HG02973 (cell line): ENCODE measurements around the gene CTRB2.

Experiments used
- ATAC-seq: cut with Tn5 transposase; IDR thresholded peaks from one replicate; pipeline ENCODE4 v1.9.1; 2021; ENCODE audit warnings: moderate library complexity; ENCODE audit not compliant: unreplicated experiment

The CTRB2 gene

DNA sequence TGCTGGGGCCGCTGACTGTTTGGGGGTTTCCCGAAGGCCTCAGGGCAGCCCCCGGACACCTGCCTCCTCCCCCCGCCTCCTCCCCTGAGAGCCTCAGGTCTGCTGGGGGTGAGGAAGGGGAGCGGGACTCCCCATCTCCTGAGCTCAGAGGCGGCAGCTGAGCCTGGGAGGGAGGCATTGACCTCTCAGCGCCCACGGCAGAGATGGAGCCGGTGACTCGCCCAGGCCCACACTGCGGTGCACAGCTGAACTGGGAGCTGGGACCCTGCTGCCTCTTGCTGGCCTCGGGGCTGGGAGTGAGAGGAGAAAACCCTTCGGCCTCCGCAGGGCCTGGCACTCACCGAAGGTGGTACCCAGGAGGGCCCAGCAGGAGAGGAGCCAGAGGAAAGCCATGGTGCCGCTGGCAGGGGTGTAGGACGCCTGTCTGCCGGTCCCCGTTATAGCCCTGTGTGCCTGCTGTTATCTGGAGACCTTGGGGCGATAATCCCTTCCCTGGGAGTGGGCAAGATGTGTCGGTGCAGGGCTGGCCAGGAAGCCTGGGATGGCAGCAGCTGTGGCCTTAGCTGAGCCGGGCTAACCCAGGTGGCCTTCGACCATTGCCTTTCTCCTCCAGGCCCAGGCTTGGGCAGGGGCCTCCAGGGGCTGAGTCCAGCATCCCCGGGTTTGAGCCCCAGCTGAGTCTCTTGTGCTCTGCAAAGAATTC lies at the start of gene CTRB2:
Gene CTRB2 (minus strand): TSS at position 413 of the 703 bp plus-strand sequence. CDS start 20 bp downstream, at position 393.
- no peak for ATAC-seq

GRCh38 chr16:75256059-75256571 lies 49.2 kb upstream of the CTRB2 start:
- no peak for ATAC-seq

DNA sequence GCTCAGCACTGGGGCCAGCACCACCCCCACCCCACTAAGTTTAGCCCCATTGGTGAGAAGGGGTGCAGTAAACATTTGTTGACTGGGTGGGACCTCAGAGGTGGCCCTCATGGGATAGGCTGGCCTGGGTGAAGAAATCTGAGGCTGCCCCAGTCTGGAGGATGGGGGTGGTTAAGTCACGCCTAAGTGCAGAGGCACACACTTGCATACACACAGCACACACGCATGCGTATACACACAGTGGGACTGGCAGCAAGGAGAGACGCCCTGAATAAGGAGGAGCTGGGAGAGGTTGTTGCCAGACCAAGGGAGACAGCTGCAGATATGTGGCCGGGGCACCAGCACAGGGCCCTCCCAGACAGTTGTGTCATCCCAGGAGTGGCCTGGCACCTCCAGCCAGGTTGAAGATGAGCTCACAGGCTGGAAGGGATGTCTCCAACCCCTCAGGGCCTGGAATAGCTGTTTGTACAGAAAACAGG lies 47.4 kb upstream of the CTRB2 start:
- no peak for ATAC-seq

DNA sequence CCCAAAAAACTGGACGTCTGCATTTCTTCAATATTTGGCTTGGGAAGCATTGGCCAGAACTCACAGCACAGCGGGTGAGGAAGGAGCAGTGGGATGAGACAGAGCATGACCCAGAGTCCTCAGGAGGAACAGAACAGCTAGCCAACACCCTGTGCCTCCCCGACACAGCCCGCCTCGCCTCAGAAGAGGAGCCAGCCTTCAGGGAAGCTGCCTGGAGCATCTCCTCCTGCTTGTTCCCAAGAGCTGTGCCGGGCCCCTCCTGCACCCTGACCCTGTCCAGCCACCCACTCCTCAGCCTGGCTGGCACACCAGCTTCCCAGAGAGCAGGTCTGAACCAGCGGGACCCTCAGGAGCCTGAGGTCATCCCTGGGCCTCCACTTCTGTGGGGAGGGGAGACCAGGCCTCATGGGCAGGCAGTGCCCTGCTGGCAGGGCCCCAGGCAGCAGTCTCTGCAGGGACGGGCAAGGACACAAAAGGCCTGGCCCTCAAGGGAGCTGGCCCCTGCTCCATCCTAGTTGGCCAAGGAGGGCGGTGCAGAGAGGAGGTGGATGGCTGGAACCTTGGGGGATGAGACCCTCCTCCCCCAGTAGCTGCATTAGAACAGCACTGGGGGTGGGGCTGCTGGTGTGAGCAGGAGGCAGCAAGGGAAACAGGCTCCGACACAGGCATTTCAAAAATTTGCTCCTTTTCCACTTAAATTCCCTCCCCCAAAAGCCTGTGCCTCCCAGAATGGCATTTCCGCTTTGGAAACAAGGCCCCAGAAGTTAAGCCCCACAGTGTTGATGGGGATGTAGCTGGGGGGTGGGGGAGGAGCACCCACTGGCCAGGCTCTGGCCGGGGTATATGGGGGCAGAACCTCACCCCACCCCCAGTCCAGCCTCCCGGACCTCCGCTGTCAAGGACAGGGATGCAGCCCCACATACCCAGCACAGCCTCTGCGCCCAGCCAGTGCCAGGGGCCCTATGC lies 46.3 kb upstream of the CTRB2 start:
- ATAC-seq: no peak

DNA sequence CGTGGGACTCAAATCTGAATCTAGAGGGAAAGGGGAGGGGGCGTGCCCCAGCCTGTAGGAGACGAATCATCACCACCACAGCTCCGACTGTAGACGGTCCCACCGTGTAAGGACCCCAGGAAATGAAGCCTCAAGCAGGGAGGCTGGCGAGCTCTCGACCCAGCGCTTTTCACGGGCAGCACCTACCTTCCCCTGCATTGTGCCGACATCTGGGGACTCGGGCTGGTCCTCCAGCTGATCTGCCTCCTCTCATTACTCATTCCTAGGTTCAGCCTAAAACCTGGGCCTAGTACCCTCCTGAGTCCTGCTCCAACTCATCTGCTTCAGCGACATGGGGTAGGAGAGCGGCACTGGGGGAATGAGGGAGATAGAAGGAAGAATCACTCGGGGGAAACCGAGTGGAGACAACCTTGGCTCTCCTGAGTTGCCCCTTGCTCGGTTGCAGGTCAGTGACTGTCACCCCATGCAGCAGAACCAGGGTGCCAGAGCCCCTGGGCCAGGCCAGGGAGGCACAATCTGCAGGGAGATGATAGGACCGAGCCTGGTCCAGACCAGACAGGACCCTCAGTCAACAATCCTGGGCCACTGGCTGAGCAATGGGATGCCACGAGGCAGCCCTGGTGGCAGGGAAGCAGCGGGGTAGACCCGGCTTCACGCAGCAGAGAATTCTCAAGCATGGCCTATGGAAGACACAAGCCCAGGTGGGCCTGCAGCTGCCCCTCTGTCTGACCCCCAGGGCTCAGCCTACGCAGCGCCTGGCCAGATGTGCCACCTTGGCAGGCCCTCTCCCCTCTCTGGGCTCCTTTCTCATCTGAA lies 45.3 kb upstream of the CTRB2 start:
- ATAC-seq: no peak

- peak; percentile 64 for ATAC-seq
Measured at GRCh38 chr16:75251280-75252048, 44.5 kb upstream of the CTRB2 start, which contains the start of gene BCAR1. Gene BCAR1 (minus strand): TSS chr16:75251624. CDS start chr16:75251482, 142 bp downstream.

GRCh38 chr16:75250809-75251279 lies 43.9 kb upstream of the CTRB2 start:
- ATAC-seq: peak; percentile 43

DNA sequence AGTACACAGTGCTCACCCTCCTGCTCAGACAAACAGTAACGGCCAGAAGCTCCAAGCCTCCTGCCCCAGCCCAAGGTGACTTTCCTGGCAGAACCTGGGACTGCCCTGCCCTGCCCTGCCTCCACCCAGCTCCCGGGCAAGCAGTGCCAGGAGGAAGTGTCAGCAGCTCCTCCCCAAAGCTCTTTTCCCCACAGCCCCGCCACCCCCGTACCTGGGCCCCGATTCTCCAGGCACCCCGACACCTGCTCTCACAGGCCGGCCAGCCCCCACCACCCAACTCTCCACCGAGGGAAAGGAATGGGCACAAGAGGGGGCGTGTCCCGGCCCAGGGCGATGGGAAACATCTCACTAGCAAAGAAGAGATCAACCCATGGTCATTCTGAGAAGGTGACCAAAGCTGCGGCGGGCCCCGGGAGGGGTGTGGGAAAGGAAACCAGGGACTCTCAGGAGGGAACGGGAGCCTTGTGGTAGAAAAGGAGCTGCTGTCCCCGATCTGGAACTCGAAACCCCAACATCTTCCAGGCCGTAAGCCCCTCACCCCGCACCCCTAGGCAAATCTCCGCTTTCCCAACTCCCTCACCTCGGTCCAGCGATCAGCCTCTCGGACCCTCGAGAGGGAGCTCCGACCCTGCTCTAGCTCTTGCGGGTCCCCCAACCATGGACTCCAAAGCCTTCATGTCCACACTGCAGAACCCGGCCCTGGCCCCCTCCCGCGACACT lies 43.3 kb upstream of the CTRB2 start:
- ATAC-seq: no peak

GRCh38 chr16:75249441-75249840 lies 42.5 kb upstream of the CTRB2 start:
- ATAC-seq: no peak

GRCh38 chr16:75248536-75249380 lies 41.8 kb upstream of the CTRB2 start:
- no peak for ATAC-seq

DNA sequence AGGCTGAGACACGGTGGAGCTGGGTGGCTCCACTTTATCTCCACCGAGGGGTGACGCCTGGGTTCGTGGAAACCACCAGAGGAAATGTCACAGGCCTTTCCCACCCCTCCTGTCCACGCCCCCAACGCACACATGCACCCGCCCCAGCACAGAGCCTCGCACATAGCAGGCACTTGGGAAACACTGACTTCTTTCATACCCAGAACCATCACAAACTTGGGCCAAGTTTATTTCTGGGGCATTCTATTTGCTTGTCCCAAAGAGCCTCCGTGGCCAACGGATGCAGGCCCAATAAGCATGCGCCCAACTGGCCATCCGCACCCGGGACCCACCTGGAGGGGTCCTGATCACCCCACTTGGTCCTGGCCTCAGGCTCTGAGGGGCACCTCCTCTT lies 41.2 kb upstream of the CTRB2 start:
- ATAC-seq: no peak

DNA sequence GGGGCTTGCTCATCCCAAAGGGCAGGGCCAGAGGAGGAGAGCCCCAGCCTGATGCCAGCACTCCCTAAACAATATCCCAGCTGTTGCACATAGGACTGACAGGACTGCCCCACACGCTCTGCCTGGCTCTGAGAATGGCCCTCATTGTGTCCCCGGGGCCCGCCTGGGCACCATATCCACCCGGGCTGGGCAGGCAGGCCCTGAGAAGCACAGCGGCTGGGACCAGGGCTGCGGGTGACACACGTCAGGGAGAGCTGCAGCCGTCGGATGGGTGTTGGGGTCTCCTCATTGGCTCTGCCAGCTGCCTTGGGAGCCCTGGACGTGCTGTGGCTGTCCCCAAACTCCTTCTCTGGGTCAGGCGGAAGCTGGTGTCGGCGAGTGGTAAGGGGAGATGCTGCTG lies 40.3 kb upstream of the CTRB2 start:
- ATAC-seq: no peak

DNA sequence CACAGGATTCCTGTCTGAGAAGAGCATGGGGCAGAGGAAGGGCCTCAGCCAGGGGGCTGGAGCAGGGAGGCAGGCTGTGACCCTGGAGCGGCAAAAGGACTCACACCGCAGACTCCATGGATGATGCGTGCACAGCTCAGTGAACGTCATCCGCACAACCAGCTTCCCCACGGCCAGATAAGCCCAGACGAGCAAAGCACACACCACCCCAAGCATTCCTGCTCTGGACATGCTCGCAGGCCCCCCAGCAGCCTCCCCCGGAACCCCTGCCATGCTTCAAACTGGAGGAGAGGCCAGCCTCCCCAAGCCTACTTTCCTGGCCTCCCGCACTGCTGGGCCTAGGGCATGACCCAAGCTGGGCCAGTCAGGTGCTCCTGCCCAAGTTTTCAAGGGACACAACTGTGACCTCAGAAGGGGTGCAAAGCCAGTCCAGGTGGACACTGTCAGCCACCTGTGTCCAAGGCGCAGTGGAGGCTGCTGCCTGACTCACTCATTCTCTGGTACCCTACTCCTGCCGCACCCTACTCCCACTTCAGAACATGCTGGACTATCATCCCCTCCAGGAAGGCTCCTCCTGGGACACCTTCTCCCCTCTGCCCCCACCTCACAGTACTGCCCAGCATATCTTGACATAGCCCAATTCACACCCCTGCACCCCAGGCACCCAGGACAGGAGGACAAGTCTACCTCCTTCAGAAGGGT lies 39.7 kb upstream of the CTRB2 start:
- ATAC-seq: no peak

DNA sequence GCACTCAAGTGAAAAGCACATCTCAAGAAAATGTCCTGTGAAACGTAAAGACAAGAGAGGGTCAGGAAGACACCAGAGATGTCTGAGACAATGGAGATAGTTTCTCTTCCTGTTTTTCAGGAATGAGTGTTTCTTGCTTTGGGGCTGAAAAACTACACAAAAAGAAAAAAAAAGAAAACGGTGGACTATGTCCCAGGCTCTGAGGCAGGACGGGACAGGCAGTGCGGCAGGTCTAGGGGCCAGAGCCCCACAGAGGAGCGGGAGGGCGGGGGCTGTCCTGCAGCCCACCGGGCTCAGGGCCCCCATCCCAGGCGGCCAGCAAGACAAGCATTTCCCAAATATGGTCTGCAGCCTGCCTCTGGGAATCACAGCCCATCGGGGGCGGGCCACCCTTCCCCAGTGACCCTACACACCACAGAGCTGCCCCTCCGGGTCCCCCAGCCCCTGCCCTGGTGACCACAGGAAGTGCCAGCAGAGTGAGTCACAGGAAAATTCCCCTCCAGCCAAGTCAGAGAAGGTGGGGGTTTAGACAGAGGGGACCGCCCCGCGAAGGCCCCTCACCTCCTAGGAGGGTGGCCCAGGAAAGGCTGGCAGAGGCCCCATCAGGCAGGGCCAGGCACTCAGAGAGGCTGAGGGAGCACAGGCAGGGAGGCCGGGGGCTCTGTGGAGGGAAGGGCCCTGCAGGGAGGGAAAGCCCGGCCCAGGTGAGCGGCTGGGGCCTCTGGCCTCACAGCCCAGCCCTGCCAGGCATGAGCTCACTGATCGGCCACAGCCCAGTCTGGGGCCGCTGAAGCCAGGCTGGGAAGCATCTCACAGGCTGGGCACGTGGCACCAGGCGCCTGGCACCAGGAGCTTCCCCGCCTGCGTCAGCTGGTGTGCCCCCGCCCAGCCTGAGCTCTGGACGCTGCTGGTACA lies 38.1 kb upstream of the CTRB2 start:
- ATAC-seq: no peak

- no peak for ATAC-seq
Measured at GRCh38 chr16:75244225-75244809, 37.4 kb upstream of the CTRB2 start.

DNA sequence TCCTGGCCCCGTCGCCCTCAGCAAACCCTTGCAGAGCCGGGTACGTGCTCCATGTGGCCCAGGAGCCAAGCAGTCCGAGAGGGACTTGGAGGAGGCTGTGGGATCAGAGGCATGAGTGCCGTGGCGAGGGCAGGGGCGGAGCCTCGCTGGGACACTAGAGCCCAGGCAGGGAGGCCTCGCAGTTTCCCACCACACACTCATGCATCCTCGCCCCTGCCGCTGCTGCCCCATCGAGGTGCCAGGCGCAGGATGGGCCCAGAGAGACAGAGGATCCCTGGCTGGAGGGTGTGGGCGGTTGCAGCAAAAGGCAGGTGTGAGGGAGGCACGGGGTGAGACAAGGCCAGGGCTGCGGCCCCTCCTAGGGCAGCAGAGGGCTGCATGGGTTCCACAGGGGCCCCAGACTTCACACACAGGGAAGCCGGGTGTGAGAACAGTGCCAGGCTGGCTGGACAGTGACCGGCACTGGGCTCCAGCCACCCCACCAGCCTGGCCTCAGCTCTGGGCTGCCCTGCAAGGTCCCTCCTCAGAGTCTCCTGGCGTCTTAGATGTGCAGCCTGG lies 36.8 kb upstream of the CTRB2 start:
- no peak for ATAC-seq
